CD4-positive, alpha-beta T cell (primary cell): Measurements from ENCODE around the gene SNRNP27. TPM values are rescaled to one million over a fixed set of nuclear protein-coding genes. Genes with fewer than 3 reads are reported as not detected.
"Not testable (repeated sequence)": the region's sequence is repeated elsewhere in the genome, so short reads cannot be mapped to it uniquely, and the experiment has no call there.

Source experiments
- ATAC-seq: fragments of 200-7000 bp; cut with Tn5 transposase; one replicate; pipeline ENCODE4 v1.10.0; 2022; ENCODE audit warnings: mild to moderate bottlenecking; ENCODE audit not compliant: poor library complexity
- CTCF ChIA-PET: fragments of 350-600 bp; sonication (Branson Sonifier 250); formaldehyde crosslinking; loops from one replicate; lab custom pipeline; 2021; ENCODE audit warnings: antibody characterized with exemption, inconsistent platforms; lab: Charles Lee
- POLR2A ChIA-PET: fragments of 350-600 bp; sonication (Branson Sonifier 250); formaldehyde crosslinking; loops from one replicate; lab custom pipeline; 2021; ENCODE audit warnings: antibody characterized with exemption, inconsistent platforms; lab: Charles Lee
- DNase-seq, 14 experiments: peaks; one replicate each; pipeline ENCODE4 v3.0.0-alpha.2; 2013 to 2020; ENCODE audit warnings: mixed read lengths in 2 of 14
- H3K27ac ChIP-seq, 2 donors: one replicate each; pipeline versions ENCODE4 v1.5.1 to v1.7.0; 2013; ENCODE audit warnings: low read length in 2 of 2, low read depth in 1 of 2, mild to moderate bottlenecking in 1 of 2
- H3K27me3 ChIP-seq, 2 experiments: 1 replicate in 1 of 2; 2 replicates in 1 of 2; pipeline versions ENCODE4 v1.6.1 to v1.7.0; 2013; ENCODE audit warnings: low read length in 2 of 2, control low read depth in 1 of 2, mild to moderate bottlenecking in 1 of 2, moderate library complexity in 1 of 2; ENCODE audit not compliant: insufficient read depth in 2 of 2, control insufficient read depth in 1 of 2
- H3K36me3 ChIP-seq: one replicate; pipeline ENCODE4 v1.6.1; 2013; ENCODE audit warnings: low read length, control low read depth; ENCODE audit not compliant: insufficient read depth
- H3K4me1 ChIP-seq: one replicate; pipeline ENCODE4 v1.6.1; 2013; ENCODE audit warnings: low read length, control low read depth; ENCODE audit not compliant: insufficient read depth
- H3K4me3 ChIP-seq: one replicate; pipeline ENCODE4 v1.5.1; 2013; ENCODE audit warnings: mild to moderate bottlenecking, low read length, moderate library complexity
- H3K9me3 ChIP-seq, 2 experiments: 1 replicate in 1 of 2; 2 replicates in 1 of 2; pipeline versions ENCODE4 v1.6.1 to v1.7.0; 2013; ENCODE audit warnings: low read length in 2 of 2, mild to moderate bottlenecking in 2 of 2, control low read depth in 1 of 2, moderate library complexity in 1 of 2; ENCODE audit not compliant: control insufficient read depth in 1 of 2, insufficient read depth in 1 of 2
- H3K27ac Mint-ChIP-seq: one replicate; pipeline ENCODE4 v1.8.0; 2020; ENCODE audit warnings: mixed read lengths
- H3K27me3 Mint-ChIP-seq: one replicate; pipeline ENCODE4 v1.8.0; 2021; ENCODE audit warnings: mixed read lengths
- H3K36me3 Mint-ChIP-seq: one replicate; pipeline ENCODE4 v1.8.0; 2021; ENCODE audit warnings: low read depth, mixed read lengths
- H3K4me1 Mint-ChIP-seq: one replicate; pipeline ENCODE4 v1.8.0; 2021; ENCODE audit warnings: low read depth, mixed read lengths
- H3K4me3 Mint-ChIP-seq: one replicate; pipeline ENCODE4 v1.8.0; 2020; ENCODE audit warnings: mild to moderate bottlenecking, mixed read lengths
- H3K9me3 Mint-ChIP-seq: one replicate; pipeline ENCODE4 v1.8.0; 2020; ENCODE audit warnings: mixed read lengths
- intact Hi-C, 2 experiments: fragments of 100-400 bp; cut with DNase I in 1 of 2; cut with micrococcal nuclease in 1 of 2; formaldehyde crosslinking; loops; one replicate each; pipeline versions ENCODE4 v1.15.1 to v1.9.0; 2023 to 2025; cut with DNase I, micrococcal nuclease
- total RNA-seq, 174 experiments: library from RNA in 2 of 174; stranded (reverse) in 2 of 174; gene quantifications; one replicate each; pipeline ENCODE4 v1.2.3 and lab custom pipeline; 2021 to 2026
- TF ChIP-seq, protein P1 (sequence below): fragments of 200-600 bp; IDR thresholded peaks from one replicate; pipeline ENCODE4 v1.8.0; 2022; ENCODE audit warnings: antibody characterized with exemption, mild to moderate bottlenecking

The SNRNP27 gene
- total RNA-seq, 2 experiments from 2014 or later: 50.9 to 54.8 TPM

DNA sequence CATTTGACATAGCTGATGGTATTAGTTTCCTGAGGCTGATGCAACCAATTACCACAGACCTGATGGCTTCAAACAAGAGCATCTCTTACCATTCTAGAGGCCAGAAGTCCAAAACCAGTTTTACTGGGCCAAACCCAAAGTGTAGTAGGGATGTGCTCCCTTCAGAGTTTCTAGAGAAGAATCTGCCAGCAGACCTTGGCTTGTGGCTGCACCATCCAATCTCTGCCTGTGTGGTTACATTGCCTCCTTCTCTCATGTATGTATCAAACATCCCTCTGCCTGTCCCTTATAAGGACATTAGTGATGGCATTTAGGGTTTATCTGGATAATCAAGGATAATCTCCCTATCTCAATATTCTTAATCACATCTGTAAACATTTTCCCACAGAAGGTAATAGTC is 4.5 kb upstream of the SNRNP27 start:
- H3K27ac Mint-ChIP-seq: no peak overlapping the region
- H3K9me3 Mint-ChIP-seq: no peaks in the 10 kb centered on the region
- POLR2A ChIA-PET: no interaction called here
- H3K9me3 ChIP-seq: no peaks in the 10 kb centered on the region
- no peaks in the 10 kb centered on the region for H3K27me3 Mint-ChIP-seq
- no peak for ATAC-seq
- intact Hi-C loops: no loop called here
- DNase-seq: no peak
- TF ChIP-seq, protein P1, sequence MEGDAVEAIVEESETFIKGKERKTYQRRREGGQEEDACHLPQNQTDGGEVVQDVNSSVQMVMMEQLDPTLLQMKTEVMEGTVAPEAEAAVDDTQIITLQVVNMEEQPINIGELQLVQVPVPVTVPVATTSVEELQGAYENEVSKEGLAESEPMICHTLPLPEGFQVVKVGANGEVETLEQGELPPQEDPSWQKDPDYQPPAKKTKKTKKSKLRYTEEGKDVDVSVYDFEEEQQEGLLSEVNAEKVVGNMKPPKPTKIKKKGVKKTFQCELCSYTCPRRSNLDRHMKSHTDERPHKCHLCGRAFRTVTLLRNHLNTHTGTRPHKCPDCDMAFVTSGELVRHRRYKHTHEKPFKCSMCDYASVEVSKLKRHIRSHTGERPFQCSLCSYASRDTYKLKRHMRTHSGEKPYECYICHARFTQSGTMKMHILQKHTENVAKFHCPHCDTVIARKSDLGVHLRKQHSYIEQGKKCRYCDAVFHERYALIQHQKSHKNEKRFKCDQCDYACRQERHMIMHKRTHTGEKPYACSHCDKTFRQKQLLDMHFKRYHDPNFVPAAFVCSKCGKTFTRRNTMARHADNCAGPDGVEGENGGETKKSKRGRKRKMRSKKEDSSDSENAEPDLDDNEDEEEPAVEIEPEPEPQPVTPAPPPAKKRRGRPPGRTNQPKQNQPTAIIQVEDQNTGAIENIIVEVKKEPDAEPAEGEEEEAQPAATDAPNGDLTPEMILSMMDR: no peak
- no peak overlapping the region for H3K27ac ChIP-seq
- H3K4me1 ChIP-seq: peaks cover 3% of the 10 kb centered on the region
- no peaks in the 10 kb centered on the region for H3K36me3 ChIP-seq
- H3K27me3 ChIP-seq: no peaks in the 10 kb centered on the region
- H3K4me3 Mint-ChIP-seq: no peak overlapping the region
- no peak overlapping the region for H3K4me3 ChIP-seq
- peaks cover 8% of the 10 kb centered on the region for H3K36me3 Mint-ChIP-seq
- H3K4me1 Mint-ChIP-seq: peaks cover 17% of the 10 kb centered on the region
- CTCF ChIA-PET: no interaction called here

- Mint-ChIP-seq H3K36me3 (peaks cover 22% of the 10 kb centered on the region), H3K9me3 (no peaks in the 10 kb centered on the region), H3K27ac (no peak overlapping the region), H3K27me3 (no peaks in the 10 kb centered on the region), H3K4me1 (peaks cover 33% of the 10 kb centered on the region), H3K4me3 (no peak overlapping the region)
- POLR2A ChIA-PET: interaction anchor here (0.6 kb wide), 1 partner anchor 516 kb away, joined by 4 read pairs; no protein-coding TSS in a partner anchor
- no peaks in the 10 kb centered on the region for H3K9me3 ChIP-seq
- H3K36me3 ChIP-seq: peaks cover 8% of the 10 kb centered on the region
- peaks cover 19% of the 10 kb centered on the region for H3K4me1 ChIP-seq
- H3K27me3 ChIP-seq: no peaks in the 10 kb centered on the region
- TF ChIP-seq, protein P1: no peak
- no peak overlapping the region for H3K27ac ChIP-seq
- no peak overlapping the region for H3K4me3 ChIP-seq
- intact Hi-C loops: loop anchor here in 1 of 2 experiments (10.0 kb wide), 1 partner anchor 166 kb away; no protein-coding TSS in a partner anchor
- CTCF ChIA-PET: no interaction called here
- ATAC-seq (no peak), DNase-seq (no peak)
These were observed 2.9 kb upstream of the SNRNP27 start for GRCh38 chr2:69890881-69891280.

DNA sequence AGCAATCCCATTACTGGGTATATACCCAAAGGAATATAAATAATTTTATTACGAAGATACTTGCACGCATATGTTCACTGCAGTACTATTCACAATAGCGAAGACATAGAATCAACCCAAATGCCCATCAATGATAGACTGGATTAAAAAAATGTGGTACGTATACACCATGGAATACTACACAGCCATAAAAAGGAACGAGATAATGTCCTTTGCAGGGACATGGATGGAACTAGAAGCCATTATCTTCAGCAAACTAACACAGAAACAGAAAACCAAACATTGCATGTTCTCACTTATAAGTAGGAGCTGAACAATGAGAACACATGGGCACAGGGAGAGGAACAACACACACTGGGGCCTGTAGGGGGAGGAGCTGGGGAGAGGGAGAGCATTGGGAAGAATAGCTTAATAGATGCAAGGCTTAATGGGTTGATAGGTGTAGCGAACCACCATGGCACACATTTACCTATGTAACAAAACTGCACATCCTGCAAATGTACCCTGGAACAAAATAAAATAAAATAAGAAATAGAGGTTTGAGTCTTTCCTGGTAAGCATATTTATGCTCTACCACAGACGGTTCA is 825 bp upstream of the SNRNP27 start:
- Histone ChIP-seq H3K4me1 (peaks cover 19% of the 10 kb centered on the region), H3K36me3 (peaks cover 26% of the 10 kb centered on the region), H3K4me3 (peak overlapping the region; percentile 84)
- POLR2A ChIA-PET: interaction anchor here (0.7 to 3.7 kb wide), 11 partner anchors 9 to 401 kb away, joined by 3 to 35 read pairs (median 8); partner anchors contain the start of genes C2orf42, MXD1, PCYOX1 and SNRPG
- Mint-ChIP-seq H3K27ac (peak overlapping the region; percentile 99), H3K4me3 (peak overlapping the region; percentile 100), H3K4me1 (peaks cover 45% of the 10 kb centered on the region), H3K36me3 (peaks cover 41% of the 10 kb centered on the region)
- not testable (repeated sequence) for H3K27me3 Mint-ChIP-seq, H3K9me3 Mint-ChIP-seq, H3K27me3 ChIP-seq, H3K27ac ChIP-seq, ATAC-seq, DNase-seq, H3K9me3 ChIP-seq
- intact Hi-C loops: loop anchor here (2.0 to 10.0 kb wide), 3 partner anchors 22 to 168 kb away; partner anchors contain the start of gene MXD1 (in 1 of the 2)
- CTCF ChIA-PET: interaction anchor here (0.8 kb wide), 1 partner anchor 298 kb away, joined by 3 read pairs; the partner anchor contains the start of gene C2orf42

DNA sequence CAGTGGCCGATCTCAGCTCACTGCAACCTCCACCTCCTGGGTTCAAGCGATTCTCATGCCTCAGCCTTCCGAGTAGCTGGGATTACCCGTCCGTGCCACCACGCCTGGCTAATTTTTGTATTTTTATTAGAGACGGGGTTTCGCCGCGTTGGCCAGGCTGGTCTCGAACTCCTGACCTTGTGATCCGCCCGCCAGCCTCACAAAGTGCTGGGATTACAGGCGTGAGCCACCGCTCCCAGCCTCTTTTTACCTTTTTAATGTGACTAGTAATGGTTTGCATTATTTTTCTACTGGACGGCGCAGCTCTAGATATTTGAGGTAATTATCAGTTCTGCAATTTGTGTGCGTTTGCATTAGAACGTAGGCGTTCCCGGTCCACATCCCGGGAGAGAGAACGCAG is 981 bp downstream of the SNRNP27 start:
- Mint-ChIP-seq H3K4me1 (peaks cover 53% of the 10 kb centered on the region), H3K36me3 (peaks cover 59% of the 10 kb centered on the region), H3K27ac (peak overlapping the region; percentile 99), H3K4me3 (peak overlapping the region; percentile 100)
- POLR2A ChIA-PET: interaction anchor here (0.8 to 3.7 kb wide), 5 partner anchors 20 to 458 kb away, joined by 5 to 35 read pairs (median 10); partner anchors contain the start of genes MXD1, NFU1, SNRPG and TIA1
- not testable (repeated sequence) for H3K27ac ChIP-seq, H3K9me3 Mint-ChIP-seq, DNase-seq, H3K27me3 ChIP-seq, H3K27me3 Mint-ChIP-seq, ATAC-seq, H3K9me3 ChIP-seq
- intact Hi-C loops: loop anchor here in 1 of 2 experiments (10.0 kb wide), 1 partner anchor 170 kb away; no protein-coding TSS in a partner anchor
- Histone ChIP-seq H3K4me3 (peak overlapping the region; percentile 84), H3K4me1 (peaks cover 22% of the 10 kb centered on the region), H3K36me3 (peaks cover 38% of the 10 kb centered on the region)
- CTCF ChIA-PET: interaction anchor here (1.1 kb wide), 1 partner anchor 296 kb away, joined by 4 read pairs; the partner anchor contains the start of gene C2orf42
